PC-3 (cell line): ENCODE results near the gene FBXO27. TPM values are rescaled to one million over a fixed set of nuclear protein-coding genes. Genes with fewer than 3 reads are reported as not detected.

Experiments used
- ATAC-seq: fragments of 200-7000 bp; cut with Tn5 transposase; 2 replicates; pipeline ENCODE4 v1.9.1; 2020; ENCODE audit warnings: mild to moderate bottlenecking, moderate library complexity
- BruUV-seq: library from RNA; stranded (reverse); fragments of 400-500 nt; replicated peaks from 2 replicates; lab custom pipeline; 2021; lab: Mats Ljungman, UMichigan
- CTCF ChIA-PET: fragments of 300-600 bp; sonication (Branson Sonifier 250); formaldehyde crosslinking; loops from one replicate; lab custom pipeline; 2022; ENCODE audit warnings: antibody characterized with exemption; lab: Charles Lee
- POLR2A ChIA-PET: fragments of 300-600 bp; sonication (Branson Sonifier 250); formaldehyde crosslinking; loops from one replicate; lab custom pipeline; 2022; ENCODE audit warnings: antibody characterized with exemption; ENCODE audit not compliant: unreplicated experiment; lab: Charles Lee
- DNase-seq: peaks from one replicate; pipeline ENCODE4 v3.0.0-alpha.2; 2015
- H2AFZ ChIP-seq: fragments of 300-600 bp; sonication (generic); 2 replicates; pipeline ENCODE4 v1.6.0; 2016; ENCODE audit warnings: antibody characterized with exemption, low read length
- H3F3A ChIP-seq: fragments of 300-600 bp; sonication (generic); one replicate; pipeline ENCODE4 v1.6.0; 2017; ENCODE audit warnings: antibody characterized with exemption, low read length, control low read depth, mild to moderate bottlenecking; ENCODE audit not compliant: unreplicated experiment
- H3K27ac ChIP-seq: fragments of 300-600 bp; sonication (generic); 2 replicates; pipeline ENCODE4 v1.5.1; 2016; ENCODE audit warnings: mild to moderate bottlenecking, low read length
- H3K27me3 ChIP-seq: fragments of 300-600 bp; sonication (generic); 2 replicates; pipeline ENCODE4 v1.6.1; 2016; ENCODE audit warnings: low read length, mixed read lengths
- H3K36me3 ChIP-seq: fragments of 300-600 bp; sonication (generic); 2 replicates; pipeline ENCODE4 v1.6.1; 2016; ENCODE audit warnings: low read depth, mixed run types, low read length, mixed read lengths
- H3K4me1 ChIP-seq: fragments of 300-600 bp; sonication (generic); 2 replicates; pipeline ENCODE4 v1.5.1; 2016; ENCODE audit warnings: low read length; ENCODE audit not compliant: insufficient read depth
- H3K4me2 ChIP-seq: fragments of 300-600 bp; sonication (generic); 2 replicates; pipeline ENCODE4 v1.6.0; 2016; ENCODE audit warnings: low read length
- H3K4me3 ChIP-seq: fragments of 300-600 bp; sonication (generic); 2 replicates; pipeline ENCODE4 v1.5.1; 2016; ENCODE audit warnings: mild to moderate bottlenecking, low read length, mixed read lengths
- H3K79me2 ChIP-seq: fragments of 300-600 bp; sonication (generic); 2 replicates; pipeline ENCODE4 v1.6.1; 2017; ENCODE audit warnings: low read length, mixed read lengths
- H3K9ac ChIP-seq: fragments of 300-600 bp; sonication (generic); 2 replicates; pipeline ENCODE4 v1.6.0; 2016; ENCODE audit warnings: mild to moderate bottlenecking, low read length
- H3K9me2 ChIP-seq: fragments of 300-600 bp; sonication (generic); replicated peaks from 2 replicates; pipeline ENCODE4 v1.6.1; 2016; ENCODE audit warnings: mixed run types, low read length, mixed read lengths
- H3K9me3 ChIP-seq: fragments of 300-600 bp; sonication (generic); 2 replicates; pipeline ENCODE4 v1.6.1; 2016; ENCODE audit warnings: low read length, mixed read lengths
- H4K20me1 ChIP-seq: fragments of 300-600 bp; sonication (generic); 2 replicates; pipeline ENCODE4 v1.6.1; 2016; ENCODE audit warnings: low read length, mixed read lengths
- EZH2 ChIP-seq: fragments of 300-600 bp; sonication (generic); IDR thresholded peaks from one replicate; pipeline ENCODE4 v1.6.1; 2017; ENCODE audit warnings: antibody characterized with exemption, mild to moderate bottlenecking, low read length; ENCODE audit not compliant: unreplicated experiment
- EZH2phosphoT487 ChIP-seq: fragments of 300-600 bp; sonication (generic); IDR thresholded peaks from 2 replicates; pipeline ENCODE4 v1.6.1; 2018; ENCODE audit warnings: mild to moderate bottlenecking, antibody characterized with exemption, low read length, borderline replicate concordance
- intact Hi-C: fragments of 100-400 bp; cut with micrococcal nuclease; formaldehyde crosslinking; loops from 2 replicates; pipeline ENCODE4 v1.9.0; 2023
- total RNA-seq: library from RNA; depleted of rRNA; stranded (reverse); fragments of >200 nt; gene quantifications from 2 replicates; pipeline ENCODE4 v1.2.3, GENCODE V29; 2014
- TF ChIP-seq, protein P1 (sequence below): fragments of 300-600 bp; sonication (generic); conservative IDR thresholded peaks from 2 replicates; pipeline ENCODE4 v1.5.1; 2017; ENCODE audit warnings: antibody characterized with exemption, low read depth, mild to moderate bottlenecking, low read length

Gene FBXO27
- total RNA-seq, 1 experiment from 2014 or later, result 7.1 TPM

DNA sequence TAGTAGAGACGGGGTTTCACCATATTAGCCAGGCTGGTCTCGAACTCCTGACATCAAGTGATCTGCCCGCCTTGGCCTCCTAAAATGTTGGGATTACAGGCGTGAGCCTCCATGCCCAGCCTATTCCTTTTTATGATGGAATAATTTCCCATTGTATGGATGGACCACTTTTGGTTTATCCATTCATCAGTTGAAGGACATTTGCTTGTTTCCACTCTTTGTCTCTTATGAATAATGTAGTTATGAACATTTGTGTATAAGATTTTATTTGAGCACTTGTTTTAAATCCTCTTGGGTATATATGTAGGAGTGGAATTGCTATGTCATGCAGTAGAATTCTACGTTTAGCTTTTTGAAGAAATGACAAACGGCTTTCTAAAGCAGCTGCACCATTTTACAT is 23.3 kb downstream of the FBXO27 start:
- TF ChIP-seq, protein P1, sequence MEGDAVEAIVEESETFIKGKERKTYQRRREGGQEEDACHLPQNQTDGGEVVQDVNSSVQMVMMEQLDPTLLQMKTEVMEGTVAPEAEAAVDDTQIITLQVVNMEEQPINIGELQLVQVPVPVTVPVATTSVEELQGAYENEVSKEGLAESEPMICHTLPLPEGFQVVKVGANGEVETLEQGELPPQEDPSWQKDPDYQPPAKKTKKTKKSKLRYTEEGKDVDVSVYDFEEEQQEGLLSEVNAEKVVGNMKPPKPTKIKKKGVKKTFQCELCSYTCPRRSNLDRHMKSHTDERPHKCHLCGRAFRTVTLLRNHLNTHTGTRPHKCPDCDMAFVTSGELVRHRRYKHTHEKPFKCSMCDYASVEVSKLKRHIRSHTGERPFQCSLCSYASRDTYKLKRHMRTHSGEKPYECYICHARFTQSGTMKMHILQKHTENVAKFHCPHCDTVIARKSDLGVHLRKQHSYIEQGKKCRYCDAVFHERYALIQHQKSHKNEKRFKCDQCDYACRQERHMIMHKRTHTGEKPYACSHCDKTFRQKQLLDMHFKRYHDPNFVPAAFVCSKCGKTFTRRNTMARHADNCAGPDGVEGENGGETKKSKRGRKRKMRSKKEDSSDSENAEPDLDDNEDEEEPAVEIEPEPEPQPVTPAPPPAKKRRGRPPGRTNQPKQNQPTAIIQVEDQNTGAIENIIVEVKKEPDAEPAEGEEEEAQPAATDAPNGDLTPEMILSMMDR, result no peak
- TF ChIP-seq EZH2 (no peak), EZH2phosphoT487 (no peak)
- ChIA-PET CTCF (no interaction called here), POLR2A (no interaction called here)
- Histone ChIP-seq H3K27ac (no peak overlapping the region), H3K9me2 (no peaks in the 10 kb centered on the region), H3K79me2 (no peaks in the 10 kb centered on the region), H3K9ac (no peak overlapping the region), H2AFZ (no peak overlapping the region), H3K36me3 (no peaks in the 10 kb centered on the region), H4K20me1 (no peaks in the 10 kb centered on the region), H3K27me3 (no peaks in the 10 kb centered on the region), H3F3A (no peaks in the 10 kb centered on the region), H3K9me3 (no peaks in the 10 kb centered on the region), H3K4me3 (no peak overlapping the region), H3K4me1 (no peaks in the 10 kb centered on the region), H3K4me2 (no peak overlapping the region)
- BruUV-seq, result no TSS peak
- DNase-seq (no peak), ATAC-seq (no peak)
- intact Hi-C loops, result no loop called here

DNA sequence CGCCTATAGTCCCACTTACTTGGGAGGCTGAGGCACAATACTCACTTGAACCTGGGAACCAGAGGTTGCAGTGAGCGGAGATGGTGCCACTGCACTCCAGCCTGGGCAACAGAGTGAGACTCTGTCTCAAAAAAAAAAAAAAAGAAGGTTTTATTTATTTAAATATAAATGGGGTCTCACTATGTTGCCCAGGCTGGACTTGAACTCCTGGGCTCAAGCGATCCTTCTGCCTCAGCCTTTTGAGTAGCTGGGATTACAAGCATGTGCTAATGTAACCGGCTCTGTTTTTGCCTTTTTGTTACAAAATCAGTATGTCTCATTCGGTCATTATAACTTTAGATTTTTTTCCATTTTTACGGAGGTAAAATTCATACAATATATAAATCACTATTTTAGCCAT is 24.2 kb downstream of the FBXO27 start:
- DNase-seq (no peak), ATAC-seq (no peak)
- Histone ChIP-seq H2AFZ (no peak overlapping the region), H4K20me1 (no peaks in the 10 kb centered on the region), H3K36me3 (no peaks in the 10 kb centered on the region), H3K4me2 (no peak overlapping the region), H3K9me2 (no peaks in the 10 kb centered on the region), H3K79me2 (no peaks in the 10 kb centered on the region), H3K4me3 (no peak overlapping the region), H3K27me3 (no peaks in the 10 kb centered on the region), H3F3A (no peaks in the 10 kb centered on the region), H3K9ac (no peak overlapping the region), H3K27ac (no peak overlapping the region), H3K4me1 (no peaks in the 10 kb centered on the region), H3K9me3 (no peaks in the 10 kb centered on the region)
- no TSS peak for BruUV-seq
- TF ChIP-seq EZH2 (no peak), EZH2phosphoT487 (no peak)
- TF ChIP-seq, protein P1, result no peak
- intact Hi-C loops, result no loop called here
- ChIA-PET CTCF (no interaction called here), POLR2A (no interaction called here)

DNA sequence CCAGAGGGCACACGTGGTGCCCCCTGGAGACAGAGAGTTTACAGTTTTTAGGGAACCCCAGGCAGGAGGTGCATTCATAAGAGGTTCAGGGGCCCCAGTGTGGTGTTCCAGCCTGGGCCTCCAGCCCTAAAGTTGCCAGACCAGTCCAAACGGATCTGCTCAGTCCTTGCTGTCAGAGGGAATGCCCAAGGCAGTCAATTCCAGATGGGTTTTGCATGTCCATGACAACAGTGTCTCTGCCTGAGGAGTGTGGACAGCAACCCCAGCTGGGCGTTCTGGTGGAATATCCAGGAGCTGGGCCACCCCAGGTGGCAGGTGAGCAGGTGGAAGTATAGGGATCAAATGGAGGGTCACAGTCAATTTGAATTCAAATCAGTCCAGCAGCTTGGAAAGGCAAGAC is 25.3 kb downstream of the FBXO27 start:
- intact Hi-C loops, result no loop called here
- Histone ChIP-seq H3K9me3 (no peaks in the 10 kb centered on the region), H3K4me3 (no peak overlapping the region), H3K9ac (no peak overlapping the region), H3K27me3 (no peaks in the 10 kb centered on the region), H3K27ac (no peak overlapping the region), H3K36me3 (no peaks in the 10 kb centered on the region), H3F3A (no peaks in the 10 kb centered on the region), H3K79me2 (no peaks in the 10 kb centered on the region), H3K9me2 (no peaks in the 10 kb centered on the region), H2AFZ (no peak overlapping the region), H3K4me2 (no peak overlapping the region), H4K20me1 (no peaks in the 10 kb centered on the region), H3K4me1 (no peaks in the 10 kb centered on the region)
- POLR2A ChIA-PET, result no interaction called here
- TF ChIP-seq EZH2 (no peak), EZH2phosphoT487 (no peak)
- CTCF ChIA-PET, result no interaction called here
- no peak for ATAC-seq
- DNase-seq, result no peak
- no TSS peak for BruUV-seq
